Endothelial cell of umbilical vein (primary cell): Measurements from ENCODE around the gene RAB7B. TPM values are rescaled to one million over a fixed set of nuclear protein-coding genes. Genes with fewer than 3 reads are reported as not detected.

Experiments used
- BruUV-seq: library from RNA; stranded (reverse); fragments of 400-500 nt; replicated peaks from 2 replicates; lab custom pipeline; 2021; lab: Mats Ljungman, UMichigan
- CTCF ChIA-PET: fragments of 300-600, 350-600 bp; sonication (Branson Sonifier 250); formaldehyde crosslinking; loops from one replicate; lab custom pipeline; 2021; ENCODE audit warnings: antibody characterized with exemption, inconsistent platforms; lab: Charles Lee
- POLR2A ChIA-PET: fragments of 300-600, 350-600 bp; sonication (Branson Sonifier 250); formaldehyde crosslinking; loops from one replicate; lab custom pipeline; 2021; ENCODE audit warnings: antibody characterized with exemption, inconsistent platforms; lab: Charles Lee
- DNase-seq: peaks from one replicate; pipeline ENCODE4 v3.0.0-alpha.2; 2011; ENCODE audit warnings: low read depth, low spot score
- FAIRE-seq: peaks from 2 replicates; lab custom pipeline; 2011; peaks lifted over from hg19 to GRCh38; lab: Jason Lieb, UNC
- H2AFZ ChIP-seq: 2 replicates; pipeline ENCODE4 v1.6.0; 2012; ENCODE audit warnings: low read depth, low read length, control low read depth, inconsistent platforms
- H3K27ac ChIP-seq: 2 replicates; pipeline ENCODE4 v1.5.1; 2011; ENCODE audit warnings: low read depth, mild to moderate bottlenecking, control low read depth, low read length, moderate library complexity; ENCODE audit not compliant: insufficient read depth
- H3K27me3 ChIP-seq, 2 experiments: 2 replicates each; pipeline versions ENCODE4 v1.6.0 to v1.6.1; 2011; ENCODE audit warnings: low read length in 2 of 2, mixed read lengths in 1 of 2; ENCODE audit not compliant: control insufficient read depth in 2 of 2, insufficient read depth in 2 of 2
- H3K36me3 ChIP-seq, 2 experiments: 2 replicates in 1 of 2; 3 replicates in 1 of 2; pipeline ENCODE4 v1.5.1; 2011; ENCODE audit warnings: low read length in 2 of 2, mild to moderate bottlenecking in 1 of 2, moderate library complexity in 1 of 2; ENCODE audit not compliant: control insufficient read depth in 2 of 2, insufficient read depth in 2 of 2; ENCODE audit errors: extremely low read depth in 1 of 2
- H3K4me1 ChIP-seq: 3 replicates; pipeline ENCODE4 v1.5.1; 2011; ENCODE audit warnings: mild to moderate bottlenecking, low read length; ENCODE audit not compliant: control insufficient read depth, insufficient read depth; ENCODE audit errors: extremely low read depth
- H3K4me2 ChIP-seq: 2 replicates; pipeline ENCODE4 v1.6.1; 2011; ENCODE audit warnings: low read length, control low read depth, mixed read lengths; ENCODE audit not compliant: insufficient read depth
- H3K4me3 ChIP-seq, 3 experiments: fragments of 200-600 bp in 1 of 3; sonication (generic), shearing (Covaris generic) in 1 of 3; replicated peaks in 1 of 3; 2 replicates each; pipeline ENCODE4 v1.5.1; 2011 to 2016; ENCODE audit warnings: control low read depth in 3 of 3, low read length in 3 of 3, mild to moderate bottlenecking in 2 of 3, inconsistent platforms in 1 of 3, low read depth in 1 of 3, moderate library complexity in 1 of 3; ENCODE audit not compliant: insufficient read depth in 1 of 3
- H3K79me2 ChIP-seq: 2 replicates; pipeline ENCODE4 v1.6.0; 2012; ENCODE audit warnings: low read length, inconsistent platforms; ENCODE audit not compliant: control insufficient read depth, insufficient read depth
- H3K9ac ChIP-seq: replicated peaks from 2 replicates; pipeline ENCODE3; 2011; ENCODE audit warnings: low read length, control low read depth; ENCODE audit not compliant: insufficient read depth; ENCODE audit errors: extremely low read depth
- H3K9me1 ChIP-seq: replicated peaks from 3 replicates; pipeline ENCODE4 v1.6.0; 2011; ENCODE audit warnings: mild to moderate bottlenecking, low read length; ENCODE audit not compliant: control insufficient read depth, insufficient read depth; ENCODE audit errors: extremely low read depth
- H3K9me3 ChIP-seq: replicated peaks from 2 replicates; pipeline ENCODE4 v1.5.1; 2012; ENCODE audit warnings: low read length, inconsistent platforms; ENCODE audit not compliant: control insufficient read depth, insufficient read depth
- H4K20me1 ChIP-seq: replicated peaks from 2 replicates; pipeline ENCODE3; 2011; ENCODE audit warnings: mild to moderate bottlenecking, low read length; ENCODE audit not compliant: control insufficient read depth, insufficient read depth; ENCODE audit errors: extremely low read depth
- CTCF ChIP-seq, 2 donors: IDR thresholded peaks; 1 replicate in 1 of 2; 2 replicates in 1 of 2; pipeline ENCODE4 v1.5.1; 2011; ENCODE audit warnings: low read length in 2 of 2, mild to moderate bottlenecking in 2 of 2, moderate library complexity in 2 of 2, control low read depth in 1 of 2, inconsistent platforms in 1 of 2, low read depth in 1 of 2; ENCODE audit not compliant: insufficient read depth in 1 of 2; ENCODE audit errors: extremely low read depth in 1 of 2
- EZH2 ChIP-seq: IDR thresholded peaks from 2 replicates; pipeline ENCODE4 v1.6.1; 2012; ENCODE audit warnings: borderline replicate concordance, low read depth, mild to moderate bottlenecking, moderate library complexity, low read length, inconsistent platforms; ENCODE audit not compliant: severe bottlenecking
- FOS ChIP-seq: IDR thresholded peaks from 2 replicates; pipeline ENCODE4 v1.6.1; 2011; ENCODE audit warnings: mild to moderate bottlenecking, low read length, moderate library complexity, borderline replicate concordance; ENCODE audit not compliant: insufficient read depth
- GATA2 ChIP-seq: IDR thresholded peaks from 2 replicates; pipeline ENCODE4 v1.7.0; 2011; ENCODE audit warnings: low read depth, mild to moderate bottlenecking, moderate library complexity, mixed read lengths, low read length; ENCODE audit not compliant: insufficient read length, insufficient read depth
- JUN ChIP-seq: IDR thresholded peaks from 2 replicates; pipeline ENCODE4 v1.6.1; 2011; ENCODE audit warnings: borderline replicate concordance, low read depth; ENCODE audit not compliant: insufficient read length, insufficient read depth
- MAX ChIP-seq: IDR thresholded peaks from 2 replicates; pipeline ENCODE4 v1.6.1; 2011; ENCODE audit not compliant: insufficient read depth, insufficient read length
- MYC ChIP-seq: IDR thresholded peaks from one replicate; pipeline ENCODE4 v1.6.1; 2011; ENCODE audit warnings: mild to moderate bottlenecking, low read depth, low read length
- POLR2A ChIP-seq: IDR thresholded peaks from 2 replicates; pipeline ENCODE4 v1.6.1; 2012; ENCODE audit warnings: low read depth, mild to moderate bottlenecking, control low read depth, low read length
- POLR2AphosphoS5 ChIP-seq: IDR thresholded peaks from 2 replicates; pipeline ENCODE4 v1.6.1; 2012; ENCODE audit warnings: low read depth, mild to moderate bottlenecking, control low read depth, low read length, moderate library complexity; ENCODE audit not compliant: insufficient read depth
- dilution Hi-C: fragments of 300-500 bp; cut with MboI; formaldehyde crosslinking; loops from one replicate; pipeline ENCODE4 v1.15.0; 2019; ENCODE audit warnings: low sequenced_read_pairs; ENCODE audit not compliant: extremely low pct_ligation_motif_present
- intact Hi-C: fragments of 100-400 bp; cut with micrococcal nuclease; formaldehyde crosslinking; loops from one replicate; pipeline ENCODE4 v1.10.0; 2022
- polyA plus RNA-seq, 4 experiments: library from polyadenylated mRNA; depleted of rRNA in 3 of 4; stranded (reverse) in 3 of 4; unstranded in 1 of 4; fragments of >200 nt; gene quantifications; 2 replicates each; pipeline versions ENCODE4 v1.2.1 to v1.2.3, GENCODE V29; 2011 to 2012; ENCODE audit warnings: missing spikeins in 1 of 4
- total RNA-seq: library from RNA; stranded (reverse); gene quantifications from 2 replicates; pipeline ENCODE4 v1.2.3, GENCODE V29; 2021

Gene RAB7B
- total and polyA plus RNA-seq, 2 donors (not counting 3 experiments of a cell fraction or from before 2014, with no cell fraction given), result 0.15 TPM; not detected in 1

GRCh38 chr1:206036663-206037455, 33.7 kb upstream of the RAB7B start:
- Histone ChIP-seq H3K27ac (no peak overlapping the region), H3K4me1 (peaks cover 19% of the 10 kb centered on the region), H3K9me1 (no peaks in the 10 kb centered on the region), H3K36me3 (no peaks in the 10 kb centered on the region), H2AFZ (no peak overlapping the region), H3K27me3 (peaks cover 2 to 4% of the 10 kb centered on the region in 2 experiments), H3K4me3 (no peak overlapping the region), H4K20me1 (no peaks in the 10 kb centered on the region), H3K4me2 (no peak overlapping the region), H3K9ac (no peak overlapping the region), H3K9me3 (no peaks in the 10 kb centered on the region), H3K79me2 (no peaks in the 10 kb centered on the region)
- BruUV-seq, result no TSS peak
- TF ChIP-seq FOS, result no peak
- DNase-seq (no peak), FAIRE-seq (no peak)
- ChIA-PET CTCF (interaction anchor here (1.0 to 2.1 kb wide), 6 partner anchors 10 to 118 kb away, joined by 3 to 5 read pairs (median 4); no protein-coding TSS in a partner anchor), POLR2A (no interaction called here)
- intact Hi-C loops (no loop called here), dilution Hi-C loops (no loop called here)

- Histone ChIP-seq H3K9me1 (no peaks in the 10 kb centered on the region), H3K4me2 (no peak overlapping the region), H3K4me3 (no peak overlapping the region), H2AFZ (no peak overlapping the region), H3K27ac (no peak overlapping the region), H3K4me1 (peaks cover 32% of the 10 kb centered on the region), H3K27me3 (peaks cover 0 to 4% of the 10 kb centered on the region in 2 experiments), H3K9me3 (no peaks in the 10 kb centered on the region), H3K79me2 (no peaks in the 10 kb centered on the region), H4K20me1 (no peaks in the 10 kb centered on the region), H3K36me3 (no peaks in the 10 kb centered on the region), H3K9ac (no peak overlapping the region)
- intact Hi-C loops, result no loop called here
- no peak for TF ChIP-seq POLR2A
- no peak for TF ChIP-seq EZH2
- TF ChIP-seq GATA2, result no peak
- TF ChIP-seq CTCF (IDR thresholded peaks at IDR 0.05; ENCODE audit: extremely low read depth in 1 of 2, insufficient read depth in 1 of 2, low read depth in 1 of 2, low read length in 2 of 2), result no peak
- no peak for TF ChIP-seq POLR2AphosphoS5
- no peak for TF ChIP-seq MYC
- no peak for TF ChIP-seq MAX
- no peak for TF ChIP-seq FOS
- TF ChIP-seq JUN, result no peak
- ChIA-PET POLR2A (no interaction called here), CTCF (interaction anchor here (0.9 to 1.8 kb wide), 5 partner anchors 14 to 71 kb away, joined by 3 to 8 read pairs (median 3); no protein-coding TSS in a partner anchor)
- DNase-seq (no peak), FAIRE-seq (no peak)
- BruUV-seq, result no TSS peak
- dilution Hi-C loops, result no loop called here
Observed at GRCh38 chr1:206035027-206035426, 31.8 kb upstream of the RAB7B start.
